Measurements from ENCODE around the gene CSF1R.

Gene CSF1R

GRCh38 chr5:150057511-150057910, 28.8 kb downstream of the CSF1R start:
- H3K27me3 ChIP-seq (ENCODE audit: control insufficient read depth, low read length), result no peaks in the 10 kb centered on the region; the same call in 1 of the 2 replicates
- H3K36me3 ChIP-seq (ENCODE audit: control insufficient read depth, low read length), result peaks cover 18% of the 10 kb centered on the region
- H3K9me2 ChIP-seq (replicated peaks; ENCODE audit: control insufficient read depth, low read length), result no peaks in the 10 kb centered on the region
- H3K79me2 ChIP-seq (ENCODE audit: control insufficient read depth, low read length), result no peaks in the 10 kb centered on the region
- H3K4me1 ChIP-seq (ENCODE audit: control insufficient read depth, low read length), result peaks cover 6% of the 10 kb centered on the region
- no peaks in the 10 kb centered on the region for H3K9me3 ChIP-seq (ENCODE audit: control insufficient read depth, insufficient read depth, low read length)
- 0 out of 2 replicates have a peak, but pooled peaks cover 3% of the 10 kb centered on the region for H3F3A ChIP-seq (ENCODE audit: control insufficient read depth, insufficient read depth)
- no peak overlapping the region for H3K27ac ChIP-seq (ENCODE audit: low read depth, low read length)
- H3K4me3 ChIP-seq (ENCODE audit: low read length), result no peak overlapping the region
- TF ChIP-seq CTCF (IDR thresholded peaks at IDR 0.05; ENCODE audit: low read depth, low read length, poor library complexity, severe bottlenecking) (no peak), EZH2phosphoT487 (IDR thresholded peaks at IDR 0.05; ENCODE audit: borderline replicate concordance, low read length) (no peak)
- no peaks in the 10 kb centered on the region for H4K20me1 ChIP-seq (ENCODE audit: control insufficient read depth, insufficient read depth, low read depth, low read length)
- no peak overlapping the region for H3K4me2 ChIP-seq (ENCODE audit: low read length)

GRCh38 chr5:150057052-150057451, 29.3 kb downstream of the CSF1R start:
- Histone ChIP-seq H3K9me3 (ENCODE audit: control insufficient read depth, insufficient read depth, low read length) (no peaks in the 10 kb centered on the region), H3K27me3 (ENCODE audit: control insufficient read depth, low read length) (no peaks in the 10 kb centered on the region), H4K20me1 (ENCODE audit: control insufficient read depth, insufficient read depth, low read depth, low read length) (no peaks in the 10 kb centered on the region), H3K36me3 (ENCODE audit: control insufficient read depth, low read length) (peaks cover 23% of the 10 kb centered on the region), H3F3A (ENCODE audit: control insufficient read depth, insufficient read depth) (0 out of 2 replicates have a peak, but pooled peaks cover 3% of the 10 kb centered on the region), H3K79me2 (ENCODE audit: control insufficient read depth, low read length) (no peaks in the 10 kb centered on the region), H3K4me2 (ENCODE audit: low read length) (no peak overlapping the region), H3K4me1 (ENCODE audit: control insufficient read depth, low read length) (peaks cover 6% of the 10 kb centered on the region), H3K4me3 (ENCODE audit: low read length) (no peak overlapping the region), H3K27ac (ENCODE audit: low read depth, low read length) (no peak overlapping the region), H3K9me2 (replicated peaks; ENCODE audit: control insufficient read depth, low read length) (no peaks in the 10 kb centered on the region)
- TF ChIP-seq EZH2phosphoT487 (IDR thresholded peaks at IDR 0.05; ENCODE audit: borderline replicate concordance, low read length) (no peak), CTCF (IDR thresholded peaks at IDR 0.05; ENCODE audit: low read depth, low read length, poor library complexity, severe bottlenecking) (no peak)

GRCh38 chr5:150056075-150056443, 30.3 kb downstream of the CSF1R start:
- TF ChIP-seq EZH2phosphoT487 (IDR thresholded peaks at IDR 0.05; ENCODE audit: borderline replicate concordance, low read length) (no peak), CTCF (IDR thresholded peaks at IDR 0.05; ENCODE audit: low read depth, low read length, poor library complexity, severe bottlenecking) (no peak)
- peaks cover 33% of the 10 kb centered on the region for H3K36me3 ChIP-seq (ENCODE audit: control insufficient read depth, low read length)

More at GRCh38 chr5:150056075-150056443, 30.3 kb downstream of the CSF1R start:
- Histone ChIP-seq H3K27ac (ENCODE audit: low read depth, low read length) (no peak overlapping the region), H3F3A (ENCODE audit: control insufficient read depth, insufficient read depth) (0 out of 2 replicates have a peak, but pooled peaks cover 3% of the 10 kb centered on the region), H4K20me1 (ENCODE audit: control insufficient read depth, insufficient read depth, low read depth, low read length) (no peaks in the 10 kb centered on the region), H3K9me2 (replicated peaks; ENCODE audit: control insufficient read depth, low read length) (no peaks in the 10 kb centered on the region), H3K4me2 (ENCODE audit: low read length) (no peak overlapping the region), H3K4me1 (ENCODE audit: control insufficient read depth, low read length) (peaks cover 6% of the 10 kb centered on the region), H3K27me3 (ENCODE audit: control insufficient read depth, low read length) (no peaks in the 10 kb centered on the region), H3K9me3 (ENCODE audit: control insufficient read depth, insufficient read depth, low read length) (no peaks in the 10 kb centered on the region), H3K79me2 (ENCODE audit: control insufficient read depth, low read length) (no peaks in the 10 kb centered on the region), H3K4me3 (ENCODE audit: low read length) (no peak overlapping the region)

Measured in DOHH2 (cell line).